Lung (tissue), 16 donors: ENCODE data around the gene CLASRP. TPM values are rescaled to one million over a fixed set of nuclear protein-coding genes. Genes with fewer than 3 reads are reported as not detected.

Experiments used
- ATAC-seq: fragments of 200-7000 bp; cut with Tn5 transposase; one replicate; pipeline ENCODE4 v1.9.1; 2020; ENCODE audit warnings: moderate number of reproducible peaks; ENCODE audit not compliant: insufficient read depth, low FRiP score
- DNase-seq, 3 donors: peaks; one replicate each; pipeline ENCODE4 v3.0.0-alpha.2; 2013 to 2017
- H3K27ac ChIP-seq, 2 donors: one replicate each; pipeline ENCODE4 v1.5.1; 2013; ENCODE audit warnings: mild to moderate bottlenecking in 2 of 2, moderate library complexity in 2 of 2, control low read depth in 1 of 2, inconsistent platforms in 1 of 2, low read depth in 1 of 2, low read length in 1 of 2
- H3K27me3 ChIP-seq, 3 donors: one replicate each; pipeline ENCODE4 v1.5.1; 2013; ENCODE audit warnings: low read length in 2 of 3; ENCODE audit not compliant: control insufficient read depth in 3 of 3, insufficient read depth in 3 of 3
- H3K36me3 ChIP-seq, 4 donors: one replicate each; pipeline ENCODE4 v1.5.1; 2013; ENCODE audit warnings: low read length in 4 of 4, mild to moderate bottlenecking in 1 of 4, moderate library complexity in 1 of 4; ENCODE audit not compliant: control insufficient read depth in 4 of 4, insufficient read depth in 4 of 4
- H3K4me1 ChIP-seq, 5 donors: one replicate each; pipeline ENCODE4 v1.5.1; 2013; ENCODE audit warnings: low read length in 5 of 5, mild to moderate bottlenecking in 2 of 5, moderate library complexity in 1 of 5; ENCODE audit not compliant: control insufficient read depth in 5 of 5, insufficient read depth in 5 of 5
- H3K4me3 ChIP-seq: one replicate; pipeline ENCODE4 v1.5.1; 2013; ENCODE audit warnings: mild to moderate bottlenecking, control low read depth, moderate library complexity
- H3K9ac ChIP-seq, 2 donors: one replicate each; pipeline ENCODE4 v1.5.1; 2013; ENCODE audit warnings: low read length in 2 of 2, control low read depth in 1 of 2; ENCODE audit not compliant: insufficient read depth in 1 of 2
- H3K9me3 ChIP-seq, 4 donors: one replicate each; pipeline ENCODE4 v1.5.1; 2013; ENCODE audit warnings: low read length in 3 of 4, mild to moderate bottlenecking in 1 of 4, moderate library complexity in 1 of 4; ENCODE audit not compliant: control insufficient read depth in 4 of 4, insufficient read depth in 3 of 4
- CTCF ChIP-seq: IDR thresholded peaks from 2 replicates; pipeline ENCODE4 v1.5.1; 2012; ENCODE audit warnings: mild to moderate bottlenecking; ENCODE audit errors: control extremely low read depth, extremely low read depth
- WGBS, 2 donors: extraction: QIAGEN DNeasy Blood & Tissue Kit; methylation state at CpG; one replicate each; pipeline ENCODE4 v1.1.7; 2013; 5-methylcytosine and 5-hydroxymethylcytosine counted together
- long read RNA-seq, 5 donors: transcript quantifications; one replicate each; lab custom pipeline, GENCODE V29; 2026
- polyA plus RNA-seq, 2 donors: library from polyadenylated mRNA; stranded (reverse); fragments of 200-250 nt; gene quantifications; one replicate each; pipeline ENCODE4 v1.2.1, GENCODE V29; 2013
- total RNA-seq, 2 donors: library from RNA; depleted of rRNA in 1 of 2; stranded (reverse); fragments of >200 nt in 1 of 2; gene quantifications; one replicate each; pipeline ENCODE4 v1.2.1, GENCODE V29; 2014 to 2021
- donor health status: control.
- donor health status: control.
- donor health status: Bipolar disorder and iron deficiency.
- donor health status: healthy.
- donor health status: DM: yes; HTN: yes; CAD: no.

Gene CLASRP
- total RNA-seq (10 to 100 TPM; 23.9 to 73.9 TPM), polyA plus RNA-seq (100 to 1,000 TPM in 1 of 2 donors, 10 to 100 TPM in 1; 41.2 to 107 TPM)
- long read RNA-seq, donor 1, partial matches to known transcripts: 0 of 4 reads
- long read RNA-seq, donor 1, other reads (novel, unspliced or antisense): 0 of 4 reads
- long read RNA-seq, donor 2, partial matches to known transcripts: 0 of 1 reads
- long read RNA-seq, donor 2, other reads (novel, unspliced or antisense): 0 of 1 reads
- long read RNA-seq, donor 3, partial matches to known transcripts: 0 of 7 reads
- long read RNA-seq, donor 3, other reads (novel, unspliced or antisense): 0 of 7 reads
- long read RNA-seq, donor 4, partial matches to known transcripts: 0 of 3 reads
- long read RNA-seq, donor 4, other reads (novel, unspliced or antisense): 0 of 3 reads
- long read RNA-seq, donor 5, partial matches to known transcripts: 0 of 5 reads
- long read RNA-seq, donor 5, other reads (novel, unspliced or antisense): 0 of 5 reads

GRCh38 chr19:45038931-45039893 is at the start of gene CLASRP:
Gene CLASRP, plus strand, starts transcription at chr19:45039045. Its CDS starts 1,168 bp downstream, at chr19:45040213.
- H3K9me3 ChIP-seq: no peaks in the 10 kb centered on the region
- ATAC-seq: peak; percentile 94
- no peak for TF ChIP-seq CTCF
- DNase-seq: peak; percentile 93 to 96 (median 94)
- peak within 1 kb of the TSS; percentile 50 to 84 for H3K9ac ChIP-seq
- H3K4me1 ChIP-seq: peaks cover 9 to 12% (median 10%) of the 10 kb centered on the region in 5 donors
- peaks cover 3 to 34% (median 16%) of the 10 kb centered on the region in 4 donors for H3K36me3 ChIP-seq
- H3K27ac ChIP-seq: peak within 1 kb of the TSS; percentile 85 to 92
- WGBS, 2 donors: 2 to 3% methylated on average over 60 to 62 of the region's 62 CpGs
- H3K27me3 ChIP-seq: no peaks in the 10 kb centered on the region
- peak within 1 kb of the TSS; percentile 67 for H3K4me3 ChIP-seq

GRCh38 chr19:44990459-44990858 is 48.4 kb upstream of the CLASRP start:
- Histone ChIP-seq H3K4me1 (no peaks in the 10 kb centered on the region), H3K36me3 (peaks cover 6 to 77% (median 15%) of the 10 kb centered on the region in 4 donors), H3K27ac (no peak overlapping the region), H3K9ac (no peak overlapping the region), H3K27me3 (no peaks in the 10 kb centered on the region), H3K4me3 (no peak overlapping the region), H3K9me3 (no peaks in the 10 kb centered on the region)
- no peak for DNase-seq
- no peak for ATAC-seq
- TF ChIP-seq CTCF: no peak
- WGBS, 2 donors: 92 to 94% methylated on average over 14 of the region's 14 CpGs

- TF ChIP-seq CTCF: no peak
- 92 to 97% methylated on average over 12 of the region's 12 CpGs for WGBS, 2 donors
- H3K36me3 ChIP-seq: peaks cover 5 to 73% (median 15%) of the 10 kb centered on the region in 4 donors
These were observed 47.9 kb upstream of the CLASRP start for GRCh38 chr19:44990966-44991365.

More at GRCh38 chr19:44990966-44991365, 47.9 kb upstream of the CLASRP start:
- Histone ChIP-seq H3K9me3 (no peaks in the 10 kb centered on the region), H3K9ac (no peak overlapping the region), H3K4me1 (no peaks in the 10 kb centered on the region), H3K27ac (no peak overlapping the region), H3K4me3 (no peak overlapping the region), H3K27me3 (no peaks in the 10 kb centered on the region)
- no peak for DNase-seq
- no peak for ATAC-seq
